ENCODE data around the gene NCAPG2.

DNA sequence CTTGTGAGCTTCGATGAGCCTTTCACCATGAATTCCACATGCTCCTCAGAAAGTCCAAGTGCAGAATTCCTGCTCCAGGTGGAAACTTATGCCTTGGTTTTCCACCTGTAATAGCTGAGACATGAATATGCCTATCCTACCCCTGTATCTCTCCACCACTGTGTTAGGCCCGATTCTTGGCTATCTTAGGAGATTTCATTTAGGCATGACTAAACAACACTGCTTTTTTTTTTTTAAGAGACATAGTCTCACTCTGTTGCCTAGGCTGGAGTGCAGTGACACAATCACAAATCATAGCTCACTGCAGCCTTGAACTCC lies 57.2 kb downstream of the NCAPG2 start:
- TF ChIP-seq, protein P1, sequence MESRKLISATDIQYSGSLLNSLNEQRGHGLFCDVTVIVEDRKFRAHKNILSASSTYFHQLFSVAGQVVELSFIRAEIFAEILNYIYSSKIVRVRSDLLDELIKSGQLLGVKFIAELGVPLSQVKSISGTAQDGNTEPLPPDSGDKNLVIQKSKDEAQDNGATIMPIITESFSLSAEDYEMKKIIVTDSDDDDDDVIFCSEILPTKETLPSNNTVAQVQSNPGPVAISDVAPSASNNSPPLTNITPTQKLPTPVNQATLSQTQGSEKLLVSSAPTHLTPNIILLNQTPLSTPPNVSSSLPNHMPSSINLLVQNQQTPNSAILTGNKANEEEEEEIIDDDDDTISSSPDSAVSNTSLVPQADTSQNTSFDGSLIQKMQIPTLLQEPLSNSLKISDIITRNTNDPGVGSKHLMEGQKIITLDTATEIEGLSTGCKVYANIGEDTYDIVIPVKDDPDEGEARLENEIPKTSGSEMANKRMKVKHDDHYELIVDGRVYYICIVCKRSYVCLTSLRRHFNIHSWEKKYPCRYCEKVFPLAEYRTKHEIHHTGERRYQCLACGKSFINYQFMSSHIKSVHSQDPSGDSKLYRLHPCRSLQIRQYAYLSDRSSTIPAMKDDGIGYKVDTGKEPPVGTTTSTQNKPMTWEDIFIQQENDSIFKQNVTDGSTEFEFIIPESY (IDR thresholded peaks at IDR 0.05): no peak
- TF ChIP-seq POLR2A (IDR thresholded peaks at IDR 0.05; ENCODE audit: low read depth, low read length) (no peak), RAD51 (IDR thresholded peaks at IDR 0.05) (no peak), MYC (IDR thresholded peaks at IDR 0.05; ENCODE audit: insufficient read depth, insufficient read length, insufficient replicate concordance, low read length, severe bottlenecking) (no peak), SREBF2 (IDR thresholded peaks at IDR 0.05; ENCODE audit: low read length) (no peak)
- TF ChIP-seq, protein P2, sequence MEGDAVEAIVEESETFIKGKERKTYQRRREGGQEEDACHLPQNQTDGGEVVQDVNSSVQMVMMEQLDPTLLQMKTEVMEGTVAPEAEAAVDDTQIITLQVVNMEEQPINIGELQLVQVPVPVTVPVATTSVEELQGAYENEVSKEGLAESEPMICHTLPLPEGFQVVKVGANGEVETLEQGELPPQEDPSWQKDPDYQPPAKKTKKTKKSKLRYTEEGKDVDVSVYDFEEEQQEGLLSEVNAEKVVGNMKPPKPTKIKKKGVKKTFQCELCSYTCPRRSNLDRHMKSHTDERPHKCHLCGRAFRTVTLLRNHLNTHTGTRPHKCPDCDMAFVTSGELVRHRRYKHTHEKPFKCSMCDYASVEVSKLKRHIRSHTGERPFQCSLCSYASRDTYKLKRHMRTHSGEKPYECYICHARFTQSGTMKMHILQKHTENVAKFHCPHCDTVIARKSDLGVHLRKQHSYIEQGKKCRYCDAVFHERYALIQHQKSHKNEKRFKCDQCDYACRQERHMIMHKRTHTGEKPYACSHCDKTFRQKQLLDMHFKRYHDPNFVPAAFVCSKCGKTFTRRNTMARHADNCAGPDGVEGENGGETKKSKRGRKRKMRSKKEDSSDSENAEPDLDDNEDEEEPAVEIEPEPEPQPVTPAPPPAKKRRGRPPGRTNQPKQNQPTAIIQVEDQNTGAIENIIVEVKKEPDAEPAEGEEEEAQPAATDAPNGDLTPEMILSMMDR (IDR thresholded peaks at IDR 0.05 in 2 of 3, conservative IDR thresholded peaks at IDR 0.05 in 1 of 3; ENCODE audit: control insufficient read depth in 2 of 3, extremely low read depth in 1 of 3, insufficient read depth in 1 of 3, low read depth in 3 of 3, low read length in 3 of 3): no peak
